CD4-positive, alpha-beta memory T cell (primary cell): ENCODE data around the gene FCRLA. TPM values are rescaled to one million over a fixed set of nuclear protein-coding genes. Genes with fewer than 3 reads are reported as not detected.
A peak's percentile ranks its signal among the peaks of the same experiment; 100 is the strongest.

Source experiments
- CTCF ChIA-PET: fragments of 350-600 bp; sonication (Branson Sonifier 250); formaldehyde crosslinking; loops from one replicate; lab custom pipeline; 2021; ENCODE audit warnings: inconsistent platforms; ENCODE audit not compliant: partially characterized antibody; lab: Charles Lee
- POLR2A ChIA-PET: fragments of 350-600 bp; sonication (Branson Sonifier 250); formaldehyde crosslinking; loops from one replicate; lab custom pipeline; 2021; ENCODE audit not compliant: partially characterized antibody; lab: Charles Lee
- DNase-seq, 5 donors: peaks; one replicate each; pipeline versions ENCODE4 v3.0.0 to v3.0.0-alpha.2; 2020 to 2022; ENCODE audit warnings: mixed read lengths in 1 of 5
- H3K27ac ChIP-seq: one replicate; pipeline ENCODE4 v1.7.0; 2013; ENCODE audit warnings: low read depth, low read length
- H3K27me3 ChIP-seq: 2 replicates; pipeline ENCODE4 v1.7.0; 2013; ENCODE audit warnings: mild to moderate bottlenecking, low read length, moderate library complexity; ENCODE audit not compliant: insufficient read depth
- H3K36me3 ChIP-seq: 2 replicates; pipeline ENCODE4 v1.7.0; 2013; ENCODE audit warnings: mild to moderate bottlenecking, low read length, moderate library complexity; ENCODE audit not compliant: insufficient read depth
- H3K4me1 ChIP-seq: 2 replicates; pipeline ENCODE4 v1.7.0; 2013; ENCODE audit warnings: mild to moderate bottlenecking, low read length, moderate library complexity; ENCODE audit not compliant: insufficient read depth
- H3K4me3 ChIP-seq, 2 donors: one replicate each; pipeline ENCODE4 v1.7.0; 2013; ENCODE audit warnings: low read length in 2 of 2, mild to moderate bottlenecking in 1 of 2
- H3K9me3 ChIP-seq, 2 donors: one replicate each; pipeline ENCODE4 v1.7.0; 2013; ENCODE audit warnings: low read length in 2 of 2, control low read depth in 1 of 2; ENCODE audit not compliant: control insufficient read depth in 1 of 2
- H3K27ac Mint-ChIP-seq, 7 donors: one replicate each; pipeline ENCODE4 v1.8.0; 2020 to 2021; ENCODE audit warnings: mixed read lengths in 7 of 7, mild to moderate bottlenecking in 6 of 7, inconsistent platforms in 3 of 7, moderate library complexity in 3 of 7
- H3K27me3 Mint-ChIP-seq, 2 donors: one replicate each; pipeline ENCODE4 v1.8.0; 2020 to 2021; ENCODE audit warnings: mixed read lengths in 2 of 2
- H3K36me3 Mint-ChIP-seq, 2 donors: one replicate each; pipeline ENCODE4 v1.8.0; 2020 to 2021; ENCODE audit warnings: mixed read lengths in 2 of 2, inconsistent platforms in 1 of 2, mild to moderate bottlenecking in 1 of 2
- H3K4me1 Mint-ChIP-seq, 4 donors: one replicate each; pipeline ENCODE4 v1.8.0; 2020 to 2021; ENCODE audit warnings: mixed read lengths in 4 of 4, mild to moderate bottlenecking in 1 of 4
- H3K4me3 Mint-ChIP-seq, 8 donors: one replicate each; pipeline ENCODE4 v1.8.0; 2020 to 2021; ENCODE audit warnings: mixed read lengths in 8 of 8, mild to moderate bottlenecking in 7 of 8, moderate library complexity in 6 of 8, inconsistent platforms in 3 of 8
- H3K9me3 Mint-ChIP-seq, 8 donors: one replicate each; pipeline ENCODE4 v1.8.0; 2020 to 2021; ENCODE audit warnings: mixed read lengths in 8 of 8, mild to moderate bottlenecking in 5 of 8, inconsistent platforms in 3 of 8, moderate library complexity in 1 of 8
- intact Hi-C: fragments of 100-400 bp; cut with micrococcal nuclease; formaldehyde crosslinking; loops from one replicate; pipeline ENCODE4 v1.15.1; 2023
- polyA plus RNA-seq, 2 donors: library from polyadenylated mRNA; unstranded; fragments of 300-500 nt; fragmentation: Illumina TruSeq; gene quantifications; one replicate each; pipeline ENCODE4 v1.2.3, GENCODE V29; 2021
- total RNA-seq, 2 experiments: library from RNA; stranded (reverse); gene quantifications; one replicate each; pipeline ENCODE4 v1.2.3, GENCODE V29; 2021

Gene FCRLA
- total and polyA plus RNA-seq, 4 experiments from 2014 or later = 0.23 to 2.7 TPM; not detected in 2

- Mint-ChIP-seq H3K27me3 (peaks cover 0 to 1% of the 10 kb centered on the region in 2 donors), H3K4me3 (no peak overlapping the region), H3K36me3 (peaks cover 0 to 3% of the 10 kb centered on the region in 2 donors), H3K4me1 (peaks cover 18 to 38% (median 27%) of the 10 kb centered on the region in 4 donors), H3K9me3 (no peaks in the 10 kb centered on the region), H3K27ac (no peak overlapping the region)
- Histone ChIP-seq H3K27me3 (no peaks in the 10 kb centered on the region), H3K4me3 (no peak overlapping the region), H3K9me3 (no peaks in the 10 kb centered on the region), H3K27ac (no peak overlapping the region), H3K36me3 (no peaks in the 10 kb centered on the region), H3K4me1 (peaks cover 35% of the 10 kb centered on the region)
- intact Hi-C loops = no loop called here
- ChIA-PET POLR2A (interaction anchor here (1.8 kb wide), 1 partner anchor 17 kb away, joined by 5 read pairs; the partner anchor contains the start of gene DUSP12), CTCF (interaction anchor here (1.0 to 1.7 kb wide), 2 partner anchors 10 to 85 kb away, joined by 5 read pairs; no protein-coding TSS in a partner anchor)
- DNase-seq = no peak
Observed at GRCh38 chr1:161731981-161732718, 25.1 kb downstream of the FCRLA start.

GRCh38 chr1:161733526-161733925 lies 26.5 kb downstream of the FCRLA start:
- H3K4me1 Mint-ChIP-seq = peaks cover 12 to 28% (median 18%) of the 10 kb centered on the region in 4 donors
- no peaks in the 10 kb centered on the region for H3K36me3 Mint-ChIP-seq
- Histone ChIP-seq H3K36me3 (no peaks in the 10 kb centered on the region), H3K4me1 (peaks cover 25% of the 10 kb centered on the region), H3K27ac (no peak overlapping the region), H3K4me3 (no peak overlapping the region), H3K9me3 (no peaks in the 10 kb centered on the region), H3K27me3 (no peaks in the 10 kb centered on the region)
- H3K27me3 Mint-ChIP-seq = peaks cover 0 to 1% of the 10 kb centered on the region in 2 donors
- intact Hi-C loops = no loop called here
- H3K27ac Mint-ChIP-seq = no peak overlapping the region
- POLR2A ChIA-PET = interaction anchor here (1.8 kb wide), 1 partner anchor 16 kb away, joined by 5 read pairs; the partner anchor contains the start of gene DUSP12
- DNase-seq = no peak
- CTCF ChIA-PET = interaction anchor here (1.0 to 1.7 kb wide), 2 partner anchors 9 to 86 kb away, joined by 5 read pairs; no protein-coding TSS in a partner anchor
- no peaks in the 10 kb centered on the region for H3K9me3 Mint-ChIP-seq
- no peak overlapping the region for H3K4me3 Mint-ChIP-seq

GRCh38 chr1:161735837-161736236 lies 28.8 kb downstream of the FCRLA start:
- POLR2A ChIA-PET = interaction anchor here (0.9 to 8.1 kb wide), 2 partner anchors 8 to 14 kb away, joined by 3 to 104 read pairs; partner anchors contain the start of gene DUSP12
- Mint-ChIP-seq H3K4me1 (peaks cover 1 to 29% (median 18%) of the 10 kb centered on the region in 4 donors), H3K27ac (peak overlapping the region in 1 of 7 donors; percentile 18), H3K4me3 (no peak overlapping the region), H3K36me3 (no peaks in the 10 kb centered on the region), H3K9me3 (no peaks in the 10 kb centered on the region), H3K27me3 (peaks cover 0 to 1% of the 10 kb centered on the region in 2 donors)
- intact Hi-C loops = no loop called here
- no peak overlapping the region for H3K4me3 ChIP-seq
- H3K4me1 ChIP-seq = peaks cover 17% of the 10 kb centered on the region
- no peak for DNase-seq
- H3K36me3 ChIP-seq = no peaks in the 10 kb centered on the region
- no peaks in the 10 kb centered on the region for H3K27me3 ChIP-seq
- no peak overlapping the region for H3K27ac ChIP-seq
- no peaks in the 10 kb centered on the region for H3K9me3 ChIP-seq
- CTCF ChIA-PET = interaction anchor here (0.7 to 8.0 kb wide), 3 partner anchors 8 to 248 kb away, joined by 3 to 103 read pairs (median 51); no protein-coding TSS in a partner anchor

- Histone ChIP-seq H3K27ac (no peak overlapping the region), H3K27me3 (no peaks in the 10 kb centered on the region), H3K4me3 (no peak overlapping the region), H3K36me3 (no peaks in the 10 kb centered on the region), H3K4me1 (peaks cover 22% of the 10 kb centered on the region), H3K9me3 (no peaks in the 10 kb centered on the region)
- CTCF ChIA-PET = interaction anchor here (1.0 to 8.0 kb wide), 4 partner anchors 8 to 249 kb away, joined by 3 to 103 read pairs (median 34); no protein-coding TSS in a partner anchor
- peaks cover 0 to 1% of the 10 kb centered on the region in 2 donors for H3K27me3 Mint-ChIP-seq
- H3K36me3 Mint-ChIP-seq = no peaks in the 10 kb centered on the region
- intact Hi-C loops = no loop called here
- POLR2A ChIA-PET = interaction anchor here (0.9 to 8.1 kb wide), 2 partner anchors 9 to 13 kb away, joined by 3 to 104 read pairs; partner anchors contain the start of gene DUSP12
- H3K4me3 Mint-ChIP-seq = peak overlapping the region in 1 of 8 donors; percentile 59
- no peaks in the 10 kb centered on the region for H3K9me3 Mint-ChIP-seq
- H3K27ac Mint-ChIP-seq = peak overlapping the region in 3 of 7 donors; percentile 14 to 59 (median 18)
- DNase-seq = no peak
- H3K4me1 Mint-ChIP-seq = peaks cover 3 to 31% (median 21%) of the 10 kb centered on the region in 4 donors
Observed at GRCh38 chr1:161736335-161736969, 29.4 kb downstream of the FCRLA start.

GRCh38 chr1:161737625-161738024 lies 30.6 kb downstream of the FCRLA start:
- DNase-seq = no peak
- Histone ChIP-seq H3K27me3 (no peaks in the 10 kb centered on the region), H3K27ac (no peak overlapping the region), H3K9me3 (no peaks in the 10 kb centered on the region), H3K4me3 (no peak overlapping the region), H3K4me1 (peaks cover 22% of the 10 kb centered on the region), H3K36me3 (no peaks in the 10 kb centered on the region)
- H3K27me3 Mint-ChIP-seq = peaks cover 0 to under 1% of the 10 kb centered on the region in 2 donors
- H3K27ac Mint-ChIP-seq = no peak overlapping the region
- intact Hi-C loops = no loop called here
- H3K36me3 Mint-ChIP-seq = no peaks in the 10 kb centered on the region
- no peak overlapping the region for H3K4me3 Mint-ChIP-seq
- peaks cover 3 to 30% (median 22%) of the 10 kb centered on the region in 4 donors for H3K4me1 Mint-ChIP-seq
- ChIA-PET POLR2A (interaction anchor here (2.4 to 8.1 kb wide), 2 partner anchors 10 to 12 kb away, joined by 19 to 104 read pairs; partner anchors contain the start of gene DUSP12), CTCF (interaction anchor here (0.7 to 8.0 kb wide), 16 partner anchors 10 to 515 kb away, joined by 3 to 103 read pairs (median 4); partner anchors contain the start of genes DUSP12 and FCRLB)
- H3K9me3 Mint-ChIP-seq = no peaks in the 10 kb centered on the region

- Mint-ChIP-seq H3K9me3 (no peaks in the 10 kb centered on the region), H3K27ac (peak overlapping the region; percentile 25 to 65 (median 37)), H3K36me3 (no peaks in the 10 kb centered on the region), H3K4me3 (peak overlapping the region in 4 of 8 donors; percentile 11 to 61 (median 36)), H3K27me3 (no peaks in the 10 kb centered on the region), H3K4me1 (peaks cover 3 to 30% (median 22%) of the 10 kb centered on the region in 4 donors)
- no peaks in the 10 kb centered on the region for H3K27me3 ChIP-seq
- no peaks in the 10 kb centered on the region for H3K9me3 ChIP-seq
- intact Hi-C loops = no loop called here
- ChIA-PET POLR2A (interaction anchor here (0.7 to 8.1 kb wide), 5 partner anchors 8 to 208 kb away, joined by 3 to 104 read pairs (median 4); partner anchors contain the start of gene DUSP12), CTCF (interaction anchor here (0.6 to 8.0 kb wide), 23 partner anchors 9 to 516 kb away, joined by 3 to 103 read pairs (median 4); partner anchors contain the start of genes DUSP12 and FCRLB)
- peaks cover 22% of the 10 kb centered on the region for H3K4me1 ChIP-seq
- no peak overlapping the region for H3K4me3 ChIP-seq
- H3K36me3 ChIP-seq = no peaks in the 10 kb centered on the region
- DNase-seq = peak; percentile 49 to 66 (median 55)
- H3K27ac ChIP-seq = no peak overlapping the region
Observed at GRCh38 chr1:161738627-161739287, 31.7 kb downstream of the FCRLA start.
